ENCODE results near the gene IVD.

IVD gene

GRCh38 chr15:40398413-40398873, 7.2 kb upstream of the IVD start:
- no peaks in the 10 kb centered on the region for H3K4me1 ChIP-seq (ENCODE audit: control insufficient read depth in 1 of 2, insufficient read depth in 2 of 2, low read length in 2 of 2)
- H3K27ac ChIP-seq (ENCODE audit: low read length) = no peak overlapping the region
- peaks cover 4 to 5% of the 10 kb centered on the region in 2 donors for H3K36me3 ChIP-seq (ENCODE audit: control insufficient read depth in 1 of 2, insufficient read depth in 2 of 2, low read length in 2 of 2)
- H3K9me3 ChIP-seq (ENCODE audit: control insufficient read depth in 1 of 2, low read length in 2 of 2) = no peaks in the 10 kb centered on the region
- no peaks in the 10 kb centered on the region for H3K27me3 ChIP-seq (ENCODE audit: low read depth, low read length)
- no peak overlapping the region for H3K4me3 ChIP-seq (ENCODE audit: low read depth in 1 of 2, low read length in 2 of 2)

GRCh38 chr15:40399370-40399769, 6.2 kb upstream of the IVD start:
- Histone ChIP-seq H3K4me1 (ENCODE audit: control insufficient read depth in 1 of 2, insufficient read depth in 2 of 2, low read length in 2 of 2) (no peaks in the 10 kb centered on the region), H3K9me3 (ENCODE audit: control insufficient read depth in 1 of 2, low read length in 2 of 2) (no peaks in the 10 kb centered on the region), H3K36me3 (ENCODE audit: control insufficient read depth in 1 of 2, insufficient read depth in 2 of 2, low read length in 2 of 2) (no peaks in the 10 kb centered on the region), H3K27me3 (ENCODE audit: low read depth, low read length) (no peaks in the 10 kb centered on the region), H3K27ac (ENCODE audit: low read length) (no peak overlapping the region), H3K4me3 (ENCODE audit: low read depth in 1 of 2, low read length in 2 of 2) (no peak overlapping the region)

GRCh38 chr15:40407330-40407990, 1.9 kb downstream of the IVD start:
- no peak overlapping the region for H3K27ac ChIP-seq (ENCODE audit: low read length)
- H3K36me3 ChIP-seq (ENCODE audit: control insufficient read depth in 1 of 2, insufficient read depth in 2 of 2, low read length in 2 of 2) = peaks cover 23 to 36% of the 10 kb centered on the region in 2 donors
- no peaks in the 10 kb centered on the region for H3K9me3 ChIP-seq (ENCODE audit: control insufficient read depth in 1 of 2, low read length in 2 of 2)
- H3K4me1 ChIP-seq (ENCODE audit: control insufficient read depth in 1 of 2, insufficient read depth in 2 of 2, low read length in 2 of 2) = peaks cover 0 to 22% of the 10 kb centered on the region in 2 donors
- H3K4me3 ChIP-seq (ENCODE audit: low read depth in 1 of 2, low read length in 2 of 2) = no peak overlapping the region
- H3K27me3 ChIP-seq (ENCODE audit: low read depth, low read length) = no peaks in the 10 kb centered on the region

- peaks cover 0 to 22% of the 10 kb centered on the region in 2 donors for H3K4me1 ChIP-seq (ENCODE audit: control insufficient read depth in 1 of 2, insufficient read depth in 2 of 2, low read length in 2 of 2)
- no peaks in the 10 kb centered on the region for H3K27me3 ChIP-seq (ENCODE audit: low read depth, low read length)
- H3K27ac ChIP-seq (ENCODE audit: low read length) = no peak overlapping the region
- H3K9me3 ChIP-seq (ENCODE audit: control insufficient read depth in 1 of 2, low read length in 2 of 2) = no peaks in the 10 kb centered on the region
- no peak overlapping the region for H3K4me3 ChIP-seq (ENCODE audit: low read depth in 1 of 2, low read length in 2 of 2)
- H3K36me3 ChIP-seq (ENCODE audit: control insufficient read depth in 1 of 2, insufficient read depth in 2 of 2, low read length in 2 of 2) = peaks cover 35 to 54% of the 10 kb centered on the region in 2 donors
Observed at GRCh38 chr15:40409366-40409765, 3.8 kb downstream of the IVD start.

GRCh38 chr15:40410476-40410875, 4.9 kb downstream of the IVD start:
- H3K4me1 ChIP-seq (ENCODE audit: control insufficient read depth in 1 of 2, insufficient read depth in 2 of 2, low read length in 2 of 2) = peaks cover 0 to 14% of the 10 kb centered on the region in 2 donors
- peaks cover 46 to 65% of the 10 kb centered on the region in 2 donors for H3K36me3 ChIP-seq (ENCODE audit: control insufficient read depth in 1 of 2, insufficient read depth in 2 of 2, low read length in 2 of 2)
- H3K9me3 ChIP-seq (ENCODE audit: control insufficient read depth in 1 of 2, low read length in 2 of 2) = no peaks in the 10 kb centered on the region

GRCh38 chr15:40412095-40412759, 6.6 kb downstream of the IVD start:
- no peaks in the 10 kb centered on the region for H3K9me3 ChIP-seq (ENCODE audit: control insufficient read depth in 1 of 2, low read length in 2 of 2)
- peaks cover 0 to under 1% of the 10 kb centered on the region in 2 donors for H3K4me1 ChIP-seq (ENCODE audit: control insufficient read depth in 1 of 2, insufficient read depth in 2 of 2, low read length in 2 of 2)
- peaks cover 48 to 78% of the 10 kb centered on the region in 2 donors for H3K36me3 ChIP-seq (ENCODE audit: control insufficient read depth in 1 of 2, insufficient read depth in 2 of 2, low read length in 2 of 2)
- no peaks in the 10 kb centered on the region for H3K27me3 ChIP-seq (ENCODE audit: low read depth, low read length)
- no peak overlapping the region for H3K27ac ChIP-seq (ENCODE audit: low read length)
- H3K4me3 ChIP-seq (ENCODE audit: low read depth in 1 of 2, low read length in 2 of 2) = no peak overlapping the region

More at GRCh38 chr15:40410476-40410875, 4.9 kb downstream of the IVD start:
- Histone ChIP-seq H3K4me3 (ENCODE audit: low read depth in 1 of 2, low read length in 2 of 2) (no peak overlapping the region), H3K27me3 (ENCODE audit: low read depth, low read length) (no peaks in the 10 kb centered on the region), H3K27ac (ENCODE audit: low read length) (no peak overlapping the region)

- no peak overlapping the region for H3K27ac ChIP-seq (ENCODE audit: low read length)
- no peak overlapping the region for H3K4me3 ChIP-seq (ENCODE audit: low read depth in 1 of 2, low read length in 2 of 2)
- H3K27me3 ChIP-seq (ENCODE audit: low read depth, low read length) = no peaks in the 10 kb centered on the region
- no peaks in the 10 kb centered on the region for H3K4me1 ChIP-seq (ENCODE audit: control insufficient read depth in 1 of 2, insufficient read depth in 2 of 2, low read length in 2 of 2)
- H3K9me3 ChIP-seq (ENCODE audit: control insufficient read depth in 1 of 2, low read length in 2 of 2) = no peaks in the 10 kb centered on the region
- H3K36me3 ChIP-seq (ENCODE audit: control insufficient read depth in 1 of 2, insufficient read depth in 2 of 2, low read length in 2 of 2) = peaks cover 48 to 79% of the 10 kb centered on the region in 2 donors
Observed at GRCh38 chr15:40413036-40413435, 7.4 kb downstream of the IVD start.

- no peak overlapping the region for H3K27ac ChIP-seq (ENCODE audit: low read length)
- peaks cover 48 to 79% of the 10 kb centered on the region in 2 donors for H3K36me3 ChIP-seq (ENCODE audit: control insufficient read depth in 1 of 2, insufficient read depth in 2 of 2, low read length in 2 of 2)
- H3K27me3 ChIP-seq (ENCODE audit: low read depth, low read length) = no peaks in the 10 kb centered on the region
- H3K9me3 ChIP-seq (ENCODE audit: control insufficient read depth in 1 of 2, low read length in 2 of 2) = no peaks in the 10 kb centered on the region
- no peaks in the 10 kb centered on the region for H3K4me1 ChIP-seq (ENCODE audit: control insufficient read depth in 1 of 2, insufficient read depth in 2 of 2, low read length in 2 of 2)
- no peak overlapping the region for H3K4me3 ChIP-seq (ENCODE audit: low read depth in 1 of 2, low read length in 2 of 2)
Observed at GRCh38 chr15:40414816-40415215, 9.2 kb downstream of the IVD start.

- Histone ChIP-seq H3K36me3 (ENCODE audit: control insufficient read depth in 1 of 2, insufficient read depth in 2 of 2, low read length in 2 of 2) (peaks cover 45 to 77% of the 10 kb centered on the region in 2 donors), H3K4me1 (ENCODE audit: control insufficient read depth in 1 of 2, insufficient read depth in 2 of 2, low read length in 2 of 2) (no peaks in the 10 kb centered on the region), H3K27me3 (ENCODE audit: low read depth, low read length) (no peaks in the 10 kb centered on the region), H3K4me3 (ENCODE audit: low read depth in 1 of 2, low read length in 2 of 2) (no peak overlapping the region), H3K9me3 (ENCODE audit: control insufficient read depth in 1 of 2, low read length in 2 of 2) (no peaks in the 10 kb centered on the region), H3K27ac (ENCODE audit: low read length) (no peak overlapping the region)
Observed at GRCh38 chr15:40415226-40415625, 9.6 kb downstream of the IVD start.

GRCh38 chr15:40416056-40416455, 10.5 kb downstream of the IVD start:
- Histone ChIP-seq H3K36me3 (ENCODE audit: control insufficient read depth in 1 of 2, insufficient read depth in 2 of 2, low read length in 2 of 2) (peaks cover 37 to 69% of the 10 kb centered on the region in 2 donors), H3K27me3 (ENCODE audit: low read depth, low read length) (no peaks in the 10 kb centered on the region)

GRCh38 chr15:40418126-40418525, 12.5 kb downstream of the IVD start:
- no peaks in the 10 kb centered on the region for H3K27me3 ChIP-seq (ENCODE audit: low read depth, low read length)
- H3K27ac ChIP-seq (ENCODE audit: low read length) = no peak overlapping the region
- peaks cover 0 to 8% of the 10 kb centered on the region in 2 donors for H3K4me1 ChIP-seq (ENCODE audit: control insufficient read depth in 1 of 2, insufficient read depth in 2 of 2, low read length in 2 of 2)
- H3K4me3 ChIP-seq (ENCODE audit: low read depth in 1 of 2, low read length in 2 of 2) = no peak overlapping the region
- H3K9me3 ChIP-seq (ENCODE audit: control insufficient read depth in 1 of 2, low read length in 2 of 2) = no peaks in the 10 kb centered on the region
- peaks cover 18 to 49% of the 10 kb centered on the region in 2 donors for H3K36me3 ChIP-seq (ENCODE audit: control insufficient read depth in 1 of 2, insufficient read depth in 2 of 2, low read length in 2 of 2)

More at GRCh38 chr15:40416056-40416455, 10.5 kb downstream of the IVD start:
- H3K4me3 ChIP-seq (ENCODE audit: low read depth in 1 of 2, low read length in 2 of 2) = no peak overlapping the region
- no peak overlapping the region for H3K27ac ChIP-seq (ENCODE audit: low read length)
- no peaks in the 10 kb centered on the region for H3K9me3 ChIP-seq (ENCODE audit: control insufficient read depth in 1 of 2, low read length in 2 of 2)
- no peaks in the 10 kb centered on the region for H3K4me1 ChIP-seq (ENCODE audit: control insufficient read depth in 1 of 2, insufficient read depth in 2 of 2, low read length in 2 of 2)
